Ureter (tissue), 1 donor: ENCODE results near the gene ADAMTSL5. TPM values are rescaled to one million over a fixed set of nuclear protein-coding genes. Genes with fewer than 3 reads are reported as not detected.

Source experiments
- DNase-seq: peaks from one replicate; pipeline ENCODE4 v3.0.0-alpha.2; 2020; ENCODE audit warnings: low spot score
- total RNA-seq: library from RNA; stranded (reverse); gene quantifications from one replicate; pipeline ENCODE4 v1.2.4, GENCODE V29; 2023
- donor health status: DM: yes; HTN: yes; CAD: no.

Gene ADAMTSL5
- total RNA-seq, 1 donor from 2014 or later, result 12.5 TPM

DNA sequence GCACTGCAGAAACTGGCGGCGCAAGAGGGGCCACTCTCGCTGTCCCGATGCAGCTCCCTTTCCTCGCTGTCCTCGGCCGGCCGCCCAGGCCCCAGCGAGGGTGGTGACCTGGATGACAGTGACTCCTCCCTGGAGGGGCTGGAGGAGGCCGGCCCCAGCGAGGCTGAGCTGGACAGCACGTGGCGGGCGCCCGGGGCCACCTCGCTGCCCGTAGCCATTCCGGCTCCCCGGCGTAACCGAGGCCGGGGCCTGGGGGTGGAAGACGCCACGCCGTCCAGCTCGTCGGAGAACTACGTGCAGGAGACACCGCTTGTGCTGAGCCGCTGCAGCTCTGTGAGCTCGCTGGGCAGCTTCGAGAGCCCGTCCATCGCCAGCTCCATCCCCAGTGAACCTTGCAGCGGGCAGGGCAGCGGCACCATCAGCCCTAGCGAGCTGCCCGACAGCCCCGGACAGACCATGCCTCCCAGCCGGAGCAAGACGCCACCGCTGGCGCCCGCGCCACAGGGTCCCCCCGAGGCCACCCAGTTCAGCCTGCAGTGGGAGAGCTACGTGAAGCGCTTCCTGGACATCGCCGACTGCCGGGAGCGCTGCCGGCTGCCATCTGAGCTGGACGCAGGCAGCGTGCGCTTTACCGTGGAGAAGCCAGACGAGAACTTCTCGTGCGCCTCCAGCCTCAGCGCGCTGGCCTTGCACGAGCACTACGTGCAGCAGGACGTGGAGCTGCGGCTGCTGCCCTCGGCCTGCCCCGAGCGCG, 46.2 kb downstream of the ADAMTSL5 start:
- no peak for DNase-seq

DNA sequence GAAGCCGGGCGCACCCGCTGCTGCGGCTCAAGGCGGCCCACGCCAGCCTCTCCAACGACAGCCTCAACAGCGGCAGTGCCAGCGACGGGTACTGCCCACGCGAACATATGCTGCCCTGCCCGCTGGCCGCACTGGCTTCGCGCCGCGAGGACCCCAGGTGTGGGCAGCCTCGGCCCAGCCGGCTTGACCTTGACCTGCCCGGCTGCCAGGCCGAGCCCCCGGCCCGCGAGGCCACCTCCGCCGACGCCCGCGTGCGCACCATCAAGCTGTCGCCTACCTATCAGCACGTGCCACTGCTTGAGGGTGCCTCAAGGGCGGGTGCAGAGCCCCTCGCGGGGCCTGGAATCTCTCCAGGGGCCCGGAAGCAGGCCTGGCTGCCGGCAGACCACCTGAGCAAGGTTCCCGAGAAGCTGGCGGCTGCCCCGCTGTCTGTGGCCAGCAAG, 46.8 kb downstream of the ADAMTSL5 start:
- no peak for DNase-seq

DNA sequence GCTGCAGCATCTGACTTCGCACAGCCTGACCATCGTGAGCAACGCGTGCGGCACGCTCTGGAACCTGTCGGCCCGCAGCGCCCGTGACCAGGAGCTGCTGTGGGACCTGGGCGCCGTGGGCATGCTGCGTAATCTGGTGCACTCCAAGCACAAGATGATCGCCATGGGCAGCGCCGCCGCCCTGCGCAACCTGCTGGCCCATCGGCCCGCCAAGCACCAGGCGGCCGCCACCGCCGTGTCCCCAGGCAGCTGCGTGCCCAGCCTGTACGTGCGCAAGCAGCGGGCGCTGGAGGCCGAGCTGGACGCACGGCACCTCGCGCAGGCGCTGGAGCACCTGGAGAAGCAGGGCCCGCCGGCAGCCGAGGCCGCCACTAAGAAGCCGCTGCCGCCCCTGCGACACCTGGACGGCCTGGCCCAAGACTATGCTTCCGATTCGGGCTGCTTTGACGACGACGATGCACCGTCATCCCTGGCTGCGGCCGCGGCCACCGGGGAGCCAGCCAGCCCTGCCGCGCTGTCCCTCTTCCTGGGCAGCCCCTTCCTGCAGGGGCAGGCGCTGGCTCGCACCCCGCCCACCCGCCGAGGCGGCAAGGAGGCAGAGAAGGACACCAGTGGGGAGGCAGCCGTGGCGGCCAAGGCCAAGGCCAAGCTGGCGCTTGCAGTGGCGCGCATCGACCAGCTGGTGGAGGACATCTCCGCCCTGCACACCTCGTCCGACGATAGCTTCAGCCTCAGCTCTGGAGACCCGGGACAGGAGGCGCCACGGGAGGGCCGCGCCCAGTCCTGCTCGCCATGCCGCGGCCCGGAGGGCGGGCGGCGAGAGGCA, 47.4 kb downstream of the ADAMTSL5 start:
- no peak for DNase-seq

DNA sequence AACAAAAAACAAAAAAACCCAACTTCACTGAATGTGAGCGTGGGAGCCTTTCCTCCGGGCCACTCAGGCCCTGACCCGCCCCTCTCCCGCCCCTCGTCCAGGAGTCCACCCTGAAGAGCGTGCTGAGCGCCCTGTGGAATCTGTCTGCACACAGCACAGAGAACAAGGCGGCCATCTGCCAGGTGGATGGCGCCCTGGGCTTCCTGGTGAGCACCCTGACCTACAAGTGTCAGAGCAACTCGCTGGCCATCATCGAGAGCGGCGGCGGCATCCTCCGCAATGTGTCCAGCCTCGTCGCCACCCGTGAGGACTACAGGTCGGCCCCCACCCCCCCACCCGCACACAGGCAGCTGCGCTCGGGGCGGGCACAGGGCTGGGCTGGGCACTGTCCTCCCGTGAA, 51.0 kb downstream of the ADAMTSL5 start:
- DNase-seq, result no peak

DNA sequence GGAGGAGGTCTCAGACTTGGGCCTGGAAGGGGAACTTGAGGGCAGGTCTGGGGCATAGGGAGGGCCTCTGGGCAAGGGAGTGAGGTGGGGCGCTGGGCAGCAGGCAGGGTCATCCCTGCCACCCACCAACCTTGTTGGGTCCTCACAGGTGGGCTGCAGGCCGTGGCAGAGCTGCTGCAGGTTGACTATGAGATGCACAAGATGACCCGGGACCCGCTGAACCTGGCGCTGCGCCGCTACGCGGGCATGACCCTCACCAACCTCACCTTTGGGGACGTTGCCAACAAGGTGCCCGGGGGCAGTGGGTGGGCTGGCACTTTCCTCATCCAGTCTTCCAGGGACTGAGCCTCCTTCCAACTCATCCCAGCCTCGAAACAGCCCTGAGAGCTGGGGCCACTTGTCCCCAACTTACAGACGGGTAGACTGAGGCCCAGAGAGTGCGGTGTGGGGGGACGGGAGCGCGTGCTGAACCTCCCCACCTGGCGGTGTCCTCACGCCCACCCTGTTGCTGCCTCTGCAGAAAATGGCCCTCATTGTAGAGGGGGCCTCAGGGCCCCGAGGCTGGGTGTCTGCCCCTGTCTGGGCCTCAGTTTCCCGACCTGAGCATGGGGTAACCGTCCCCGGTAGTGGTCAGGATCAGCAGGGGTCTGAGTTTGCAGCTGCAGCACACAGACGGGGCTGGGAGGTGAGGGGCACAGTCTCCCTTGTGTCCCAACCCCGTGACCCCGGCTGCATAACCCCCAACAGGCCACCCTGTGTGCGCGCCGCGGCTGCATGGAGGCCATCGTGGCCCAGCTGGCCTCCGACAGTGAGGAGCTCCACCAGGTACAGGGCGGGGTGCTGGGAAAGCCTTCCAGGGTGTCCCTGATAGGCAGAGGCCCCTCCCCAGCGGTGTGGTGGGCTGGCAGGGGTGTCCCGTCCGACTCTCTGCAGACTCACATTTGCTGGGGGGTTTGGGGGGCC, 52.5 kb downstream of the ADAMTSL5 start:
- no peak for DNase-seq

DNA sequence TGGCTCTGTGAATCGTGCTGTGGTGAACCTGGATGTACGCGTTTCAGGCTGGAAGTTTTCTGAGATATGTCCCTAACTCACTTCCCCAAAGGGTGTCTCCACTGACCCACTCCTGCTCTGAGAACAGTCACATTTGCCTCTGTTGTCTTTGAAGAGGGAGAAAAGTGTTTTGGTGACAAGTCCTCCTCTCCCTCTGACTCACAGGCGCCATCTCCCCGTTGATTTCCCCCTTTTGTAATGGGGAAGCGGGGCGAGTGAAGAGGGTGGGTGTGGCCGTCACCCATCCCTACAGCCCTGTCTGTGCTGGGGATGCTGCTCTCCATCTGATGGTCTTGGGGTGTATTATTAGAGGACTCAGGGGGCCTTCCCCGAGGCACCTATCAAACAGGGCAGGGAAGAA, 53.3 kb downstream of the ADAMTSL5 start:
- DNase-seq, result no peak

DNA sequence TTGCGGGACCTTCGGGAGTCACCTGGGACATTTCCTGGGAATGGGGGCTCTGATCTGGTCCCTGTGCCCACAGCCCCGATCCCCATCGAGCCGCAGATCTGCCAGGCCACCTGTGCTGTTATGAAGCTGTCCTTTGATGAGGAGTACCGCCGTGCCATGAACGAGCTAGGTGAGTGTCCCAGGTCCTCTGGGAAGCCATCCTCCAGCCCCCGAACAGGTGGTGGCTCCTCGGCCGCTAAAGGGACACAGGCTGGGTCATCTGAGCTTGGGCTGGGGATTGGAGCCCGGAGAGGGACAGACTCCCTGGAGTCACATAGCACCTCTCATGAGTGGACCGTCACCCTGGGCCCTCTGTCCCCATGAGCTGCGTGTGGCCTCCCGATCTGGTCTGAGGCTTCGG, 54.9 kb downstream of the ADAMTSL5 start:
- no peak for DNase-seq

DNA sequence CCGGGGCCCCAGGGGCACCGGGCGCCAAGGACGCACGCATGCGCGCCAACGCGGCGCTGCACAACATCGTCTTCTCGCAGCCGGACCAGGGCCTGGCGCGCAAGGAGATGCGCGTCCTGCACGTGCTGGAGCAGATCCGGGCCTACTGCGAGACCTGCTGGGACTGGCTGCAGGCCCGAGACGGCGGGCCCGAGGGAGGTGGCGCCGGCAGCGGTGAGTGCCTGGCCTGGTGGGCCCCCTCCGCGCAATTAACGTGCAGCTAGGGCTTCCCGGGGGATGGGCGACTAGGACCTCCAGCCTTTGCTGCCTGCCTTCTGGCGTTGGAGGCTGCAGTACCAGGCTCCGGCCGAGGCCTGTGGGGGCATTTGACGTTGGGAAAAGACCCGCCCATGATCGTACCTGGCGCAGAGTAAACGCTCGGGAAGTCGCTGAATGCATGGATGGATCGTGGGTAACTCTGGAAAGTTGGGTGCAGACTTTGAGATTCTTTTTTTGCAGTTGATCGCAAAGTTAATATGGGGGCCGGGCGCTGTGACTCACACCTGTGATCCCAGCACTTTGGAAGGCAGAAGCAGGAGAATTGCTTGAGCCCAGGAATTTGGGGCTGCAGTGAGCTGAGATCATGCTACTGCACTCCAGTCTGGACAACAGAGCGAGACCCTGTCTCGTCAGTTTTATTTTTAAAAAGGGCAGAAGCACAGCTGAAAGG, 55.6 kb downstream of the ADAMTSL5 start:
- no peak for DNase-seq

DNA sequence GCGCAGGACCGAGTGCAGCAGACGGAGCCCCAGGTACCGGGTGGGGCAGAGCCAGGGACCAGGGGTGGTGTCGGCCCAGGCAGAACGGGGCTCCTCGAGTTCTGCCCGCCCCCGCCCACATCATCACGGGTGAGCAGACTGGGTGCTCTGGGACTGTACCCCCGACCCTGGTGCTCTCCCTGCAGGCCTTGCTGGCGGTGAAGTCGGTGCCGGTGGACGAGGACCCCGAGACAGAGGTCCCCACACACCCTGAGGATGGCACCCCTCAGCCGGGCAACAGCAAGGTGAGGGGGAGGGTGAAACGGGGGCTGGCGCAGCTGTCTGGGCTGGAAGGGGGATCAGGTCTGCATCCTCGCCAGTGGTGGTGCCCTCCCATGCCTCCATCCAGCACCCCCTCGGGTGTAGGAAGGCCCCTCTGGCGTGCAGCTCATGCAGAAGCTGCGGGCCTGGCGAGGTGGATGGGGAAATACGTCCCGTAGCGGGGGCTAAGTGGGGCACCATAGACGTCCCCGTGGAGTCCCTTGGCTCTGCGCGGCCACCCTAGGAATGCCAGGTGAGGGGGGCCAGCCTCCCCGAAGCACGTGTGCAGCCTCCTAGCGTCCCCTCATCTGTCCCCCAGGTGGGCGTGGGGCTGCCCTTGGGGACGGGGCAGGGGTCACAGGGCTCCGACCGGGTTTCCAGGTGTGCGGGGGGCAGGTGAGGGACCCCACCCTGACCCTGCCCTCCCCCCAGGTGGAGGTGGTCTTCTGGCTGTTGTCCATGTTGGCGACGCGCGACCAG, 56.5 kb downstream of the ADAMTSL5 start:
- DNase-seq, result no peak

DNA sequence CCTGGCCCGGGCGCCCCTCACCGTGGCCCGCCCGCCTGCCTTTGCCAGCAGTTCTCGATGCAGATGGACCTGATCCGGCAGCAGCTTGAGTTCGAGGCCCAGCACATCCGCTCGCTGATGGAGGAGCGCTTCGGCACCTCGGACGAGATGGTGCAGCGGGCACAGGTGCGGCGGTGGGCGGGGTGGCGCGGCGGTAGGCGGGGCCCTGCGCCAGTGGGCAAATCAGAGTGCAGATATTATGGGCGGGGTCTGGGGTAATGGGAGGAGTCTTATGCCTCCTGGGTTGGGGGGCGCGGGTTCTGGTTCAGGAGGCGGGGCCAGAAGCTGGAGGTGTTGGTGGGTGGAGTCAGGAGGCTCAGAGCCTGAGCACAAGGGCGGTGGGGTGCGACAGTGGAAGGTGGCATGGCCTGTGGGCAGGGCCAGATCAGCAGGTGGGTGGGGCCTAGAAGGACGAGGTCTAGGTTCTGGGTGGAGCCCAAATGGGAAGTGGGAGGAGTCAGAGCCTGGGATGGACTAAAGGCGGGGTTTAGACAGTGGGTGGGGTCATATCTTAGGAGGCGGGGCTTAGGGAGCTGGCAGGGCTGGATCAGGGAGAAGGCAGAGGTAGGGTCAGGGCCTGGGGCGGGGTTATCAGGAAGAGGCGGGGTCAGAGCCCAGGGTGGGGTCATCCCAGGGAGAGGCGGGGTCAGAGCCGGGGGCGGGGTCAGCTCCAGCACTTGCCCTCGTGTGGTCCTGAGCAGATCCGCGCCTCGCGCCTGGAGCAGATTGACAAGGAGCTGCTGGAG, 57.3 kb downstream of the ADAMTSL5 start:
- no peak for DNase-seq

Other genes starting within 250 kb of the ADAMTSL5 start
- gene CIRBP, start 243.7 kb downstream of the ADAMTSL5 start, total RNA-seq, result 524 TPM
- gene FAM174C, start 237.5 kb downstream of the ADAMTSL5 start, total RNA-seq, result 47.5 TPM
- gene EFNA2, start 227.1 kb downstream of the ADAMTSL5 start, total RNA-seq, result 0.70 TPM
- gene NDUFS7, start 129.1 kb downstream of the ADAMTSL5 start, total RNA-seq, result 93.5 TPM
- gene GAMT, start 111.5 kb downstream of the ADAMTSL5 start, total RNA-seq, result 9.3 TPM
- 137 TPM for gene DAZAP1, start 105.4 kb downstream of the ADAMTSL5 start, total RNA-seq
- 1,085 TPM for gene RPS15, start 74.6 kb downstream of the ADAMTSL5 start, total RNA-seq
- 0.26 TPM for gene APC2, start 62.9 kb downstream of the ADAMTSL5 start, total RNA-seq
- 23.9 TPM for gene C19orf25, start 33.8 kb downstream of the ADAMTSL5 start, total RNA-seq
- gene PCSK4, start 22.7 kb downstream of the ADAMTSL5 start, total RNA-seq, result 4.5 TPM
- 50.0 TPM for gene REEP6, start 21.8 kb downstream of the ADAMTSL5 start, total RNA-seq
- not detected for gene PLK5, start 11.1 kb upstream of the ADAMTSL5 start, total RNA-seq
- 21.7 TPM for gene MEX3D, start 55.3 kb upstream of the ADAMTSL5 start, total RNA-seq
- 60.7 TPM for gene MBD3, start 79.8 kb upstream of the ADAMTSL5 start, total RNA-seq
- 197 TPM for gene UQCR11, start 92.4 kb upstream of the ADAMTSL5 start, total RNA-seq
- gene TCF3, start 139.6 kb upstream of the ADAMTSL5 start, total RNA-seq, result 56.2 TPM
- gene ONECUT3, start 240.5 kb upstream of the ADAMTSL5 start, total RNA-seq, result not detected